Mucosa of descending colon (tissue), 3 donors: ENCODE data around the gene EHD2. TPM values are rescaled to one million over a fixed set of nuclear protein-coding genes. Genes with fewer than 3 reads are reported as not detected.
A peak's percentile ranks its signal among the peaks of the same experiment; 100 is the strongest.

Source experiments
- ATAC-seq: fragments of 200-7000 bp; cut with Tn5 transposase; one replicate; pipeline ENCODE4 v1.9.1; 2020; ENCODE audit warnings: mild to moderate bottlenecking, moderate library complexity
- DNase-seq, 3 donors: peaks; one replicate each; pipeline ENCODE4 v3.0.0-alpha.2; 2020
- H3K36me3 ChIP-seq: fragments of 200-600 bp; one replicate; pipeline ENCODE4 v1.8.0; 2021; ENCODE audit warnings: low read depth, mild to moderate bottlenecking
- H3K4me1 ChIP-seq: fragments of 200-600 bp; one replicate; pipeline ENCODE4 v1.8.0; 2021; ENCODE audit warnings: low read depth, mild to moderate bottlenecking
- H3K4me3 ChIP-seq: fragments of 200-600 bp; one replicate; pipeline ENCODE4 v1.8.0; 2021; ENCODE audit warnings: mild to moderate bottlenecking
- H3K9me3 ChIP-seq: fragments of 200-600 bp; one replicate; pipeline ENCODE4 v1.8.0; 2021; ENCODE audit warnings: mild to moderate bottlenecking
- intact Hi-C, 2 donors: fragments of 100-400 bp; cut with DNase I in 1 of 2; cut with micrococcal nuclease in 1 of 2; formaldehyde crosslinking; loops; one replicate each; pipeline versions ENCODE4 v1.11.0 to v1.11.1; 2022; cut with DNase I, micrococcal nuclease
- total RNA-seq, 3 donors: library from RNA; stranded (reverse); fragmentation: NEBNext Ultra II Directional in 2 of 3; extraction: Animal tissue kit (Norgen Biotek cat#: 25700) in 2 of 3; gene quantifications; one replicate each; pipeline versions ENCODE4 v1.2.1 to v1.2.4, GENCODE V29; 2021 to 2023
- TF ChIP-seq, protein P1 (sequence below): fragments of 200-600 bp; IDR thresholded peaks from one replicate; pipeline ENCODE4 v1.8.0; 2022; ENCODE audit warnings: antibody characterized with exemption, mild to moderate bottlenecking
- donor health status: DM: no; HTN: no; CAD: no; lungs with moderate emphysema.
- donor health status: DM: no; HTN: no; CAD: no.
- donor health status: DM: no; HTN: yes; CAD: no.

EHD2 gene
- total RNA-seq, 3 donors from 2014 or later, result 10.8 to 108 (median 30.3) TPM

DNA sequence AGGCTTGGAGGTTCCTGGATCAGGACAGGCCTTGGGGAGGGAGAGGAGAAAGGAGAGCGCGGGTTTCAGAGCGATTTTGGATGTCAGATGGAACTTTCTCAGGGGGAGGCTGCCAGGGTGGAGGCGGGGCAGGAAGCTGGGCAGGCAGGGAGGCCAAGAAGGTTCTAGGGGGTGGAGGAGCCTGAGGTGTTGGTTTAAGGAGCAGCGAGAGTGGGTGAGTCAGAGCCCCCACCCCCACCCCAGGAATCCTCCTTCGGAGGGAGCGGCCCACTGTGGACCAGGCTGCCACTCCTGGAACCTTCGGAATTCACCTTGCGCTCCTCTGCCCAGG, 16.2 kb downstream of the EHD2 start:
- ATAC-seq (peak; percentile 74), DNase-seq (peak in 2 of 3 donors; percentile 49 to 58)
- Histone ChIP-seq H3K9me3 (no peaks in the 10 kb centered on the region), H3K36me3 (no peaks in the 10 kb centered on the region), H3K4me3 (no peak overlapping the region), H3K4me1 (peaks cover 13% of the 10 kb centered on the region)
- TF ChIP-seq, protein P1, sequence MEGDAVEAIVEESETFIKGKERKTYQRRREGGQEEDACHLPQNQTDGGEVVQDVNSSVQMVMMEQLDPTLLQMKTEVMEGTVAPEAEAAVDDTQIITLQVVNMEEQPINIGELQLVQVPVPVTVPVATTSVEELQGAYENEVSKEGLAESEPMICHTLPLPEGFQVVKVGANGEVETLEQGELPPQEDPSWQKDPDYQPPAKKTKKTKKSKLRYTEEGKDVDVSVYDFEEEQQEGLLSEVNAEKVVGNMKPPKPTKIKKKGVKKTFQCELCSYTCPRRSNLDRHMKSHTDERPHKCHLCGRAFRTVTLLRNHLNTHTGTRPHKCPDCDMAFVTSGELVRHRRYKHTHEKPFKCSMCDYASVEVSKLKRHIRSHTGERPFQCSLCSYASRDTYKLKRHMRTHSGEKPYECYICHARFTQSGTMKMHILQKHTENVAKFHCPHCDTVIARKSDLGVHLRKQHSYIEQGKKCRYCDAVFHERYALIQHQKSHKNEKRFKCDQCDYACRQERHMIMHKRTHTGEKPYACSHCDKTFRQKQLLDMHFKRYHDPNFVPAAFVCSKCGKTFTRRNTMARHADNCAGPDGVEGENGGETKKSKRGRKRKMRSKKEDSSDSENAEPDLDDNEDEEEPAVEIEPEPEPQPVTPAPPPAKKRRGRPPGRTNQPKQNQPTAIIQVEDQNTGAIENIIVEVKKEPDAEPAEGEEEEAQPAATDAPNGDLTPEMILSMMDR, result no peak
- intact Hi-C loops, result no loop called here

DNA sequence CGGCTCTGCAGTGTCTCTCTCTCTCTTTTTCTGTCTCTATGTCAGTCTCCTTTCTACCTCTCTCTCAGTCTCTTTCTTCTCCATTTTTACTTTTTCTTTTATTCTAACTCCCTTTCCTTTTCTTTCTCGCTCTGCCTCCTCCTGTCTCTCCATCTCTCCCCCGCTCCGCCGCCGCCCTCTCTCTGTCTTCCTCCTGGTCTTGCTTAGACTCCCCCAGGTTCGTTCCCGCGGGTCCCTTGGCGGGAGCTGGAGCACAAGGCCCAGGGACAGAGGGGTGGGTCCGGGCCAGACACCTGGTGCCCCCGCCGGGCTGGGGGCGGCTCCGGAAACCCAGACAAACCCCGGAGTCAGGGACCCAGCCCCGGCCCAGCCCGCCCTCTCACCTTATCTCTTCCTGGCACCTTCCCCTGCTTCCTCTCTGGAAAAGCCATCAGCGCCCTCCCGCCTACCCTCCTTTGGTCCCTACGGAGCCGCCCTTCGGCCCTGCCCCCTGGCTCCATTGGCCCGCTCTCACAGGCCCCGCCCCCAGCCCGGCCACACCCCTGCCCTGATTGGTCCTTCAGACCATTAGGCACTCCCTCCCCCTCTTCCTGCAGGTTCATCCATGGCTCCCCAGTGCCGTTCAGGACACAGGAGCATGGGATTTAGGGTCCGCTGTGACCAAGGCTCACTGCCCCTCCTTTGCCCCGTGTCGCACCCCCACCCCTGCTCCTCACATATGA, 16.7 kb downstream of the EHD2 start:
- no peaks in the 10 kb centered on the region for H3K36me3 ChIP-seq
- DNase-seq, result peak; percentile 44 to 75 (median 60)
- no peaks in the 10 kb centered on the region for H3K9me3 ChIP-seq
- intact Hi-C loops, result no loop called here
- H3K4me3 ChIP-seq, result no peak overlapping the region
- H3K4me1 ChIP-seq, result peaks cover 13% of the 10 kb centered on the region
- TF ChIP-seq, protein P1, result no peak
- peak; percentile 89 for ATAC-seq

DNA sequence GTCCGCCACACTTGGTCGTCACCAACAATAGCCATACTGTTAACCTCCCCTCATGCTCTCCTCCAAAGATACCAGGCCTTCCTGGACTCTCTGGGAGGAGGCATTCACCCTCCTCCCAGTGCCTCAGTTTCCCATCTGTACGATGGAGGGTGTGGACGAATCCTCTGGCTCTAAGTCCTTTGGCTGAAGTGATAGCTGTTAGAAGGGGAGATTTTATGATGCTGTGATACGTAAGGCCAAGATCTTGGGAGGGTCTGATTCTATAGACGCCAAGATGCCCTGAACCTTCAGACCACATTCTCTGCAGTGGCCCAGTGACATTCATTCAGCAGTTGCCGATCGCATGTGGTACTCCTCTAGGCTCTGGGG, 17.3 kb downstream of the EHD2 start:
- Histone ChIP-seq H3K36me3 (no peaks in the 10 kb centered on the region), H3K4me1 (peaks cover 13% of the 10 kb centered on the region), H3K4me3 (no peak overlapping the region), H3K9me3 (no peaks in the 10 kb centered on the region)
- TF ChIP-seq, protein P1, result no peak
- intact Hi-C loops, result no loop called here
- DNase-seq (no peak), ATAC-seq (no peak)

DNA sequence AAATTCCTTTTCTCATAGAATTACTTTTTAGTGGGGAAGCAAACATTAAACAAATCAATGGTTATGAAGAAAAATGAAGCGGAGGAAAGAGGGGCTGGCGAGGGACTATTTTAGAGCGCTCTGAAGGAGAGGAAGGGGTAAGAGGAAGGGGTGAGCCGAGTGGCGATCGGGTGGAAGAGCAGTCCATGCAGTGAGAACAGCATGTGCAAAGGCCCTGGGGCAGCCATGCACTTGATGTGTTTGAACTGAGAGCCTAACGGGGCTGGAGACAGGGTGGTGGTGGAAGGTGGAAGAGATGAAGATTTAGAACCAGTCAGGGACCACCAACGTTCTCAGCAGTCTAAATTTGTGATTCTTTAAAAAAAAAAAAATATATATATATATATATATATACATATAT, 17.7 kb downstream of the EHD2 start:
- TF ChIP-seq, protein P1, result no peak
- intact Hi-C loops, result no loop called here
- no peaks in the 10 kb centered on the region for H3K9me3 ChIP-seq
- DNase-seq (no peak), ATAC-seq (no peak)
- H3K4me1 ChIP-seq, result peaks cover 13% of the 10 kb centered on the region
- H3K4me3 ChIP-seq, result no peak overlapping the region
- no peaks in the 10 kb centered on the region for H3K36me3 ChIP-seq

DNA sequence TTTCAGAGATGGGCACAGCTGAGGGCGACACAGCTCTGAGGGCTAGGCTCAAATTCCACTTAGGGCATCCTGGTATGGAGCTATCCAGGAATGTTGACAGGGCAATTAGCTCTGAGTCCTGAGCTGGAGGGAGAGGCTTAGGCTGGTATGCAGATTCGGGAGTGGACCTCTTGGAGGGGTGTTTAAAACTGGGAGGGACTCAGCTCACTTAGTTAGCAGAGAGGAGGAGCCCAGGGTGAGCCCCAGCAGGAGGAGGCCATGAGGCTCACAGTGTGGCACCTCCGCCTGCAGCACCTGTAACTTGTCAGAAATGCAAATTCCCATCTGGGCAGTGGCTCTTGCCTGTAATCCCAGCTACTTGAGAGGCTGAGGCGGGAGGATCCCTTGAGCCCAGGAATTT, 21.9 kb downstream of the EHD2 start:
- intact Hi-C loops, result no loop called here
- DNase-seq (no peak), ATAC-seq (no peak)
- no peak overlapping the region for H3K4me3 ChIP-seq
- no peaks in the 10 kb centered on the region for H3K4me1 ChIP-seq
- no peaks in the 10 kb centered on the region for H3K36me3 ChIP-seq
- H3K9me3 ChIP-seq, result no peaks in the 10 kb centered on the region
- TF ChIP-seq, protein P1, result no peak
